Choroid plexus epithelial cell (primary cell): ENCODE results near the gene MYLK.
"Not testable (repeated sequence)": the region's sequence is repeated elsewhere in the genome, so short reads cannot be mapped to it uniquely, and the experiment has no call there.

ENCODE experiments used
- DNase-seq: peaks from one replicate; pipeline ENCODE4 v3.0.0-alpha.2; 2010; ENCODE audit warnings: low read depth
- H3K4me3 ChIP-seq: 2 replicates; pipeline ENCODE4 v1.5.1; 2011; ENCODE audit warnings: low read depth, mild to moderate bottlenecking, control low read depth, low read length, moderate library complexity
- TF ChIP-seq, protein P1 (sequence below): conservative IDR thresholded peaks from 2 replicates; pipeline ENCODE4 v1.5.1; 2011; ENCODE audit warnings: low read depth, mild to moderate bottlenecking, control low read depth, inconsistent platforms, low read length, moderate library complexity

MYLK gene

GRCh38 chr3:123914829-123915228, 30.7 kb upstream of the MYLK start:
- TF ChIP-seq, protein P1, sequence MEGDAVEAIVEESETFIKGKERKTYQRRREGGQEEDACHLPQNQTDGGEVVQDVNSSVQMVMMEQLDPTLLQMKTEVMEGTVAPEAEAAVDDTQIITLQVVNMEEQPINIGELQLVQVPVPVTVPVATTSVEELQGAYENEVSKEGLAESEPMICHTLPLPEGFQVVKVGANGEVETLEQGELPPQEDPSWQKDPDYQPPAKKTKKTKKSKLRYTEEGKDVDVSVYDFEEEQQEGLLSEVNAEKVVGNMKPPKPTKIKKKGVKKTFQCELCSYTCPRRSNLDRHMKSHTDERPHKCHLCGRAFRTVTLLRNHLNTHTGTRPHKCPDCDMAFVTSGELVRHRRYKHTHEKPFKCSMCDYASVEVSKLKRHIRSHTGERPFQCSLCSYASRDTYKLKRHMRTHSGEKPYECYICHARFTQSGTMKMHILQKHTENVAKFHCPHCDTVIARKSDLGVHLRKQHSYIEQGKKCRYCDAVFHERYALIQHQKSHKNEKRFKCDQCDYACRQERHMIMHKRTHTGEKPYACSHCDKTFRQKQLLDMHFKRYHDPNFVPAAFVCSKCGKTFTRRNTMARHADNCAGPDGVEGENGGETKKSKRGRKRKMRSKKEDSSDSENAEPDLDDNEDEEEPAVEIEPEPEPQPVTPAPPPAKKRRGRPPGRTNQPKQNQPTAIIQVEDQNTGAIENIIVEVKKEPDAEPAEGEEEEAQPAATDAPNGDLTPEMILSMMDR, result no peak
- DNase-seq, result no peak
- H3K4me3 ChIP-seq, result no peak overlapping the region

GRCh38 chr3:123909785-123910184, 25.7 kb upstream of the MYLK start:
- no peak for DNase-seq
- H3K4me3 ChIP-seq, result no peak overlapping the region
- TF ChIP-seq, protein P1, result no peak

DNA sequence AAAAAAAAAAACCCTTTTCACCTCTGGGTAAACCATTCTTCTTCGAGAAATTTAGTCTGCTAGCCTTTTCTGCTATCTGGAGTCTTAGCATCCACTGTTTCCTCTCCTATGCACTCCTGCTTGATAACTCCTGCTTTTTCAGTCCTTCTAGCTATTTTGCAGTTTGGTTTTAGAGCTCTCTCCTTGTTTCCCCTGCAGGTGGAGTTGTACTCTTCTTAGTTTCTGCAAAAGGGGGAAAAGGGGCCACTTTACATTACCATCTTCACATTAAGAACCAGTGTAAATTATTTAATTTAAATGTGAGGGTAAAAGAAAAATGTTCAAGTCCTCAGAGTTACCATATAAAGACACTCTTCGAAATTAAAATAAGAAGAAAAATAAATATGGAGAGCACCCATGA, 23.6 kb upstream of the MYLK start:
- H3K4me3 ChIP-seq, result no peak overlapping the region
- DNase-seq, result no peak
- TF ChIP-seq, protein P1, result peak; percentile 28

GRCh38 chr3:123899300-123899865, 15.3 kb upstream of the MYLK start:
- no peak for DNase-seq
- no peak overlapping the region for H3K4me3 ChIP-seq
- TF ChIP-seq, protein P1, result no peak

DNA sequence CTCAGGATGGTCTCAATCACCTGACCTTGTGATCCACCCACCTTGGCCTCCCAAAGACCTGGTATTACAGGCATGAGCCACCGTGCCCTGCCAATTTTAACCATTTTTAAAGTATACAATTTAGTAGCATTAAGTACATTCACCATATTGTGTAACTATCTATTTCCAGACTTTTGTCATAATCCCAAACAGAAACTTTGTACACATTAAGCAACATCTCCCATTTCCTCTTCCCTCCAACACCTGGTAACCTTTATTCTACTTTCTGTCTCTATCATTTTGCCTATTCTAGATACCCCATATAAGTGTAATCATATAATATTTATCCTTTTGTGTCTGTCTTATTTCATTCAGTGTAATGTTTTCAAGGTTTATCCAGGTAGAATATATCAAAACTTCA, 8.9 kb upstream of the MYLK start:
- no peak for DNase-seq
- TF ChIP-seq, protein P1, result no peak

GRCh38 chr3:123892195-123892594, 8.1 kb upstream of the MYLK start:
- TF ChIP-seq, protein P1, result no peak
- DNase-seq, result no peak
- H3K4me3 ChIP-seq, result no peak overlapping the region

More for the DNA sequence above, 8.9 kb upstream of the MYLK start:
- no peak overlapping the region for H3K4me3 ChIP-seq

GRCh38 chr3:123890991-123891390, 6.9 kb upstream of the MYLK start:
- DNase-seq, H3K4me3 ChIP-seq: not testable (repeated sequence)

GRCh38 chr3:123890162-123890561, 6.0 kb upstream of the MYLK start:
- DNase-seq, H3K4me3 ChIP-seq: not testable (repeated sequence)
